Stimulated activated CD4-positive, alpha-beta T cell treated with anti-CD3 and anti-CD28 coated beads, Interleukin-1b, Interleukin-23, amount 100 ng/mL, for 48 hours (primary cell): ENCODE results near the gene URB2.
"Not testable (repeated sequence)": the region's sequence is repeated elsewhere in the genome, so short reads cannot be mapped to it uniquely, and the experiment has no call there.

Source experiments
- DNase-seq: peaks from one replicate; pipeline ENCODE4 v3.0.0-alpha.2; 2020

Gene URB2

DNA sequence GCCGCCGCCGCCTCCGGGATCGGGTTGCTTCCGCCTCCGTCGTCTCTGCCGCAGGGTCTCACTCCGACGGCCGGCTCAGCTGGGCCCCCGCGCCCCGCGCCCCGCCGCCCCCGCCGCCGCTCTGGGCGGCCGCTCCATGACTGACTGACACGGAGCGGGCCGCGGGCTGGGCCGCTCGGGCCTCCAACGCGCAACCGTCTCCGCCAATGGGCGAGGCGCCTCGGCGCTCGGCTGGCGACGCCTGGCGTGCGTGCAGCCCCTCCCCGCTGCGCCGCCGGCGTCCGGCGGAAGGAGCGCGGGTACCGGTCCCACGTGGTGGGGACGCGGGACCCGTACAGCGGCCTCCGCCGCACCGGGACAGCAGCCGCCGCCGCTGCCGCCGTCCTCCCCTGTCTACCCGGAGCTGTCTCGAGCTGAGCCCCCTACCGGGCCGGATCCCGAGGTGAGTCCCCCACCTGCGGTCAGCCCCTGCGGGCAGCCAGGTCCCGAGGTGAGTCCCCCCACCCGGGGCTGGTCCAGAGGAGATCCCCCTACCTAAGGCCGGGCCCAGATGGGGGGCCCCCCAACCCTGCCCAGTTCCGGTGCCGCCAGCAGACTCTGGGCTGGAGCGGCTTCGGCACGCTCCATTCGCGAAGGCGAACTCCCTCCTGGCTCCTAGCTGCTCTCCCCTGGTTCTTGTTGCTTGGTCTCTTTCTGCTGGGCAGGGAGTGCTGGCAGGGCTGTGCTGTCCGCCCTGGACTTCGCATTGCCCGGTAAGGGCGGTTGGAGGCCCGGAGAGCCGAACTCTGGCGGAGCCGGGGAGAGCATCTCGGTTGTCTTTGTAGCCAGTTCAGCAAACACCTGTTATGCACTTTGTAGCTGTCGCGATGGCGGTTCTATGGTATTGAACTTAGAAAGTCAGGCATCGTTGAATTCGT lies at the start of gene URB2, which contains the start of gene TAF5L:
Gene URB2, plus strand, starts transcription at position 333 of the 917 bp plus-strand sequence. CDS start 1,387 bp downstream, outside the sequence.
Gene TAF5L, minus strand, starts transcription at position 208 of the 917 bp plus-strand sequence. CDS start 11,640 bp downstream, outside the sequence.
- DNase-seq, result peak; percentile 88

DNA sequence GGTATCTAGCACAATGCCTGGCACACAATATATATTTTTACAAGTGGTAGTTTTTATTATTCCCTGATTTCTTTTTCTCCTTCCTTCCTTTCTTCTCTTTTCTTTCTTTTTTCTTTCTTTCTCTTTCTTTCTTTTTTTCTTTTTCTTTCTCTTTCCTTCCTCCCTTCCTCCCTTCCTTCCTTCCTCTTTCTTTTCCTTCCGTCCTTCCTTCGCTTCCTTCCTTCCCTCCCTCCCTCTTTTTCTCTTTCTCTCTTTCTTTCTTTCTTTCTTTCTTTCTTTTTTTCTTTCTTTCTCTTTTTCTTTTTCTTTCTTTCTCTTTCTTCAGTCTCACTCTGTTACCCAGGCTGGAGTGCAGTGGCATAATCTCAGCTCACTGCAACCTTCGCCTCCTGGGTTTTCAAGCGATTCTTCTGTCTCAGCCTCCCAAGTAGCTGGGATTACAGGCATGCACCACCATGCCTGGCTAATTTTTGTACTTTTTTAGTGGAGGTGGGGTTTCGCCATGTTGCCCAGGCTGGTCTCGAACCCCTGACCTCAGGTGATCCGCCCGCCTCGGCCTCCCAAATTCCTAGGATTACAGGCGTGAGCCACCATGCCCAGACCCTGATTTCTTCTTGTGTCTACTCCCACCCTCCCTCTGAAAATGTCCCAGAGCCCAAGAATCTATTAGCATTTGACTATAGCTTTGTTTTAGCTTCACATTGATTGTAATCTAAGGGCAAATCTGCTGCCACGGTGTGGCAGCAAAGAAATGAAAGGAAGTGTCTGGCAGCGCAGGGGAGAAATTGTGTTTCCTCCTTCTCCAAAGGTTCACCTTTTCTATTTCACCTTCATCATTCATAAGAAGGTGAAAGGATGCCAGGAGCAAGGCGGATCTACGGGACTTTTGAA lies 47.6 kb upstream of the URB2 start:
- no peak for DNase-seq

DNA sequence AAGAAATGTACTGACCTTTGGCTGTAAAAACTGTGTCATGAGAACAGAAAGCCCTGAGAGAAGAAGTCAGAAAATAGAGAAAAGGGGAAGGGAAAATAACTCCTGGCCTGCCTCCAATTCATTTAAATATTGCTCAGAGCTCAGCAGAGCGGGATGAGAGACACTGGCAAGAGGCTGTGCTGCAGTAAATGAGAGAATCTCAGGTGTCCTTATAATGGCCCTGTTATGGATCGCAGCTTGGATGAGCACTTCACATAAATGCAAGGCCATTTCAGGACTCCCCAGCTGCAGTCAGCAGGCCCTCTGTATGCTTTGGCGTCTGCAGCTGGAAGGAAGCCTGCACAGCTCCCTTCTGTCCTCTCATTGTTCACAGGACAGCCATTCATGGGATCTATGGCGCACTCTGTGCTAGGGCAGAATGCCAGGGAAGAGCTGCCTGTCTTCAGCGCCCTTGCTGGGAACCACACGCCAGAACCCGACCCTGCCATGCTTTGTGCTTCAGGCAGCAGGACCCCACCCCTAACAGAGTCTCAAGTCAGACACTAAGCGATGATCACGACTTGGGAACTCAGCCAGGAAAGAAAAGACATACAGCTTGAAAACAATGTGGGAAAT lies 46.9 kb upstream of the URB2 start:
- no peak for DNase-seq

DNA sequence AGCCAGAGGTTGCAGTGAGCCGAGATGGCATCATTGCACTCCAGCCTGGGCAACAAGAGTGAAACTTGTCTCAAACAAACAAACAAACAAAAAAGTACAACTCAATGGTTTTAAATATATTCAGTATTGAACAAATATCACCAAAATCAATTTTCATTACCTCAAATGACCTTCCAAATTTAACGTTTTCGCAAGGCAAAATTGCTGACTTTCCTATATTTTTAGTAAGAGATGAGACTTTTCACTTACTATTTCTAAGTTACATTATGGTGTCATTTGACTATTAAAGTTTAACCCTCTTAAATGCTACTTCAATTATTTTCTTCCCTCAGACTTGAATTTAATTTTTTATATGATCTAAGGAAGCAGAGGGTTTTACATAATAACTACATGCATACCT lies 44.6 kb upstream of the URB2 start:
- no peak for DNase-seq

DNA sequence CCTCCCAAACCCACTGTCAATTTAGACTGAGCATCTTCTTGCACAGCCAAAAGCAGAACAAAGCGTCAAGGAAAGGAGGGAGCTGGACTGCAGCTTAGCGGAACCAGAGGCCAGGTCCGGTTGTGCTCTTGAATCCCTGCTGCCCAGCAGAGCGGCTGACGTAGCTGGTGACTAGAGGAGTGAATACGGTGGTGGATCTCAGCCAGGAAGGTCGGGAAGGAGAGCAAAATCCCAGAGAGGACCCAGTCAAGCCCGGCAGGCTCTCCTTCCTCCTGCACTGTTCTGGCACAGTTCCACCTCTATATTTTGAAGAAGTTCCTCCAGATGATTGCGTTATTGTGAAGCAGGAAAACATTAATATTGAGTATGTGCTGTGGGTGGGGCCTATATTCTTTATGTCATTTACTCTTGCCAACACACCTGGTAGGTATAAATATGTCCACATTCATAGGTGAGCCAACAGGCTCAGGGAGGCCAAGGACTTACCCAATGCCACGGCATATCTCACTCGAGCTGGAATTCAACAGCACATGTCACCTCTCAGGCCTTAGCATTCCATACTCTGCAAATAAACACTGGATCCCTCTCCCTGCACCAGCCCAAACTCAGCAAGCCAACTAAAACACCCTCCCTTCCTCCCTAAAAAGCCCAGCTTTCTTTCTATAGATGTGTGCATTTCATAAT lies 43.9 kb upstream of the URB2 start:
- no peak for DNase-seq

DNA sequence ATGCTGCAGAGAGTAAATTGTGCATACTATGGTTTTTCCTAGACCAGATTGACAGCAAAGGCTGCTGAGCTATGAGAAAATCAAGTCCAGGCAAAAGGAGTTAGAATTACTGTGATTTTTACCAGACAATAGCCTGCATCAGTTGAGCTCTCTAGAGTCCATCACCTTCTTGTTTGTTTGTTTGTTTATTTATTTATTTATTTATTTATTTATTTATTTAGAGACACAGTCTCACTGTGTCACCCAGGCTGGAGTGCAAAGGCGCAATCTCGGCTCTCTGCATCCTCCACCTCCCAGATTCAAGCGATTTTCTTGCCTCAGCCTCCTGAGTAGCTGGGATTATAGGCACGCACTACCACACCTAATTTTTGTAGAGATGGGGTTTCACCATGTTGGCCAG lies 43.3 kb upstream of the URB2 start:
- DNase-seq, result no peak

DNA sequence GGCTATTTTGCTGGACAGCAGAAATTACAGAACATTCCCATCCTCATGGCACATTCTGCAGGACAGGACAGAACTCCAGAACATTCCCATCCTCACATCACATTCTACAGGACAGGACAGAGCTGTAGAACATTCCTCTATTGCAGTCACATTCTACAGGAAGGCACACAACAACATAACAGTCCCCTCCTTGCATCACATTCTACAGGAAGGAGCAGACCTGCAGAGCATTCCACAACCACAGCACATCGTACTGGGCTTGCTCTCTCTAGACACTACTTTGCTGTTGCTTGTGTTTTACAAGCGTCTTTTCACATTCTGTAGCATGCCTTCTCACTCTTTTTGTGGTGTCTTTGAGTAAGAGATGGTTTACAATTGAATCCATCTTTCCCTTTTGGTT lies 40.7 kb upstream of the URB2 start:
- no peak for DNase-seq

DNA sequence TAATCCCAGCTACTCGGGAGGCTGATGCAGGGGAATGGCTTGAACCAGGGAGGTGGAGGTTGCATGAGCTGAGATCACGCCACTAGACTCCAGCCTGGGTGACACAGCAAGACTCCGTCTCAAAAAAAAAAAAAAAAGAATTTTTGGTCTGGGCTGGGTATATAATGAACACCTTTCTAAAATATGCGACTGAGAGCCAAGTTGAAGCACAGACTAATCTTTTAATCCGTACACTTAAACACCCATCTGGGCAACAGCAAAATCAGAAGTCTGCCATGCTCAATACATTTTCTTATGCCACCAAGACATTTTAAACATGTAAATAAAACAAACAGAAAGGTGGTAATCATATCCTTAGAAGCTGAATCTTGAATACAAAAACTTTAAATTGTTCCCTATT lies 35.9 kb upstream of the URB2 start:
- DNase-seq, result no peak

DNA sequence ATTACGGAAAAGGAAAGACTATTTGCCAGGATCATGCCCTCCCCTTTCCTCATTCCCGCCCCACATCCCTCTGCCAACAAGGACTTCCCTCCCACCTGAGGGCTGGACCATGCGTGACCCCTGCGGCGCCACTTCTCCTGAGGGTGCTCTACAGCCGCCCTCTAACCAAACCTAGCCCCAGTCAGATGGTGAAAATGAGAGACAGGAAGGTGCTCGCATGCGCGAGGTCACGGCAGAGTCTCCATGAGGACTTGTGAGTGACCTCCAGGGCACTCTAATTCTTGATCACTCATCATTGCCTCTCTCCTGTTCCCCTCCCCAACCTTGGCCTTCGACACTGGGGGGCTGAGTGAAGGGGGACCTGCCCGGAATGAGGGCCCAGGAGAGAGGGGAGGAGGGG lies 32.2 kb upstream of the URB2 start:
- no peak for DNase-seq

DNA sequence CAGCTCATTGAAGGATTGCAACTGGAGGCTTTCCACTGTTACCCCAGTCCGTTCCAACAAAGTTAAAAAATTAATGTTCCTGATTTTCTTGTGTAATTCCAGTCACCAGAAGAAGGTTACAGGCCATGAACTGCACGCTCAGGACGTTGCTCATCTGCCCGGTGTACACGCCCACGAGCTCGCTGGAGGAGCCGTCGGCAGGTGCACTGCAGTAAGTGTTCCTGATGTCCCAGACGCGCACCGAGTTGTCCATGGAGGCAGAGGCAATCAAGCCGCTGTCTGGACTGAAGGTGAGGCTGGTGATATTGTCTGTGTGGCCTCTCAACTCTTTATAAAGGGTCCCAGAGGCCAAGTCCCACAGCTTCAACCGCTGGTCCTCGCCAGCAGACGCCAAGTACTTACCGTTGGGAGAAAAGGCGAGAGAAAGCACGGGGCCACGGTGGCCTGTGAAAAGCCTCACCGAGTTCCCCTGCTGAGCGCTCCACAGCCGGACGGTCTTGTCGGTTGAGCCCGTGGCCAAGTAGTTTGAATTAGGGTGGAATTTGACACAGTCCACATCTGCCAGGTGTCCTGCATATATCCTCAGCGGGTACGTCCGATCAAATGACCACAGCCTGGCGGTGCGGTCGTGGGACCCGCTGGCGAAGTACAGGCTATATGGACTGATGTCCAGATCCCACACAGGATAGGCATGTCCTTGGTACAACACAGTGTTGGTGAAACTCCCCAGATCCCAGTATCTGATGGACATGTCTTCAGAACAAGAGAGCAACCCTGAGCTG lies 31.6 kb upstream of the URB2 start:
- no peak for DNase-seq

DNA sequence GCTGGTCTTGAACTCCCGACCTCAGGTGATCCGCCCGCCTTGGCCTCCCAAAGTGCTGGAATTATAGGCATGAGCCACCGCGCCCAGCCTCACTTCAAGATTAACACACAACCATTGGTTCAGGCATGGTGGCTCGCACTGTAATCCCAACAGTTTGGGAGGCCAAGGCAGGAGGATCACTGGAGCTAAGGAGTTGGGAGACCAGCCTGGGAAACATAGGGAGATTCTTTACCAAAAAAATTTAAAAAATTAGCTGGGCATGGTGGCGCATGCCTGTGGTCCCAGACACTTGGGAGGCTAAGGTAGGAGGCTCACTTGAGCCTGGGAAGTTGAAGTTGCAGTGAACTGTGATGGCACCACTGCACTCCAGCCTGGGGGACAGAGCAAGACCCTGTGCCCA lies 30.2 kb upstream of the URB2 start:
- DNase-seq, result not testable (repeated sequence)

DNA sequence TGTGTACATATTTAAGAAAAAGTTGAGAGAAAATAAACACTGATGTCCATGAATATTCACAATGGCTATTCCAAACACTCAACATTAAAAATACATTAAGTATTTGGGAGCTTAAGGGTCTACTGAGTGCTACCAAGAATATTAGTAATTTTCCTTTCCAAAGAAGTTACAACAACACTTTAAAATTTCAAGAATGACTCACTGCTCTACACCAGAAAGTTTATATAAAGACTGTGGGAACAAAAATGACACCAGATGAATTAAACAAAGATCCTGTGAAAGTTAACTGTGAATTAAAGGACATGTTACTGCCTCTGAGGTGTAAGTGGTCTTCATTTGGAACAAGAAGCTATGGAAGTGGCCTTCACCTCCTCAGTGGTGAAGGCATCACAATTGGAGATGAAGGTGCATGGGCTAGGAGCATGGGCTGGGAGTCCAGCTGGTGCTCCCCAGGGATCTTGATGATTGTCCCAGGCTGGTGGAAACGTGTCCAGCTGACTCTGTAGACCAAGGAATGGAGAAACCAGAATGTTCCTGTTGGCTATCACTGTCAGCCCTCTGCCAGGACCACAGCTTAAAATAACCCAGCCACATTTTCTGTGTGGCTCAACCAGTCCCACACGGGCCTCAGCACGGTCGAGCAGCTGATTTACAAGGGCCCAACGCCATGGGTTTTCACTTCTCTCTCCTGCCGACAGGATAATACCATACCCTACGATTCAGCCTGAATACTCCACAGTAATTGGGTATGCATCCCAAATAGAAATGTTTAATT lies 28.9 kb upstream of the URB2 start:
- DNase-seq, result no peak

DNA sequence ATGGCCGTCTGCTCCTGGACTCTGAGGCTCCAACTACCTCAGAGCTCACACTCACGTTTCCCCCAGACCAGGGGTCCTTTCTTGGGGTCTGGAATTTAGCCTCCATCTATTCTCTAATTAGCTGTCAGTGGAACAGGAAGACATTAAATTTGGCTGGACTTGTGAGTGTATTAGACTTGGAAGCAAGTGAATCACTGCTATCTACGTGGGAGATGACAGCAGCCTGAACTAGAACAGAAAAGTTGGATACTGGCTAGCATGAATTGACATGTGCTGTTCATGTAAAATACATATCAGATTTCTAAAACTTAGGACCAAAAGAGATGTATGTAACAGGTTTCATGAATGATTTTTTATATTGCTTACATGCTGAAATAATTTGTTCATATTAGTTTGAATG lies 28.2 kb upstream of the URB2 start:
- no peak for DNase-seq

DNA sequence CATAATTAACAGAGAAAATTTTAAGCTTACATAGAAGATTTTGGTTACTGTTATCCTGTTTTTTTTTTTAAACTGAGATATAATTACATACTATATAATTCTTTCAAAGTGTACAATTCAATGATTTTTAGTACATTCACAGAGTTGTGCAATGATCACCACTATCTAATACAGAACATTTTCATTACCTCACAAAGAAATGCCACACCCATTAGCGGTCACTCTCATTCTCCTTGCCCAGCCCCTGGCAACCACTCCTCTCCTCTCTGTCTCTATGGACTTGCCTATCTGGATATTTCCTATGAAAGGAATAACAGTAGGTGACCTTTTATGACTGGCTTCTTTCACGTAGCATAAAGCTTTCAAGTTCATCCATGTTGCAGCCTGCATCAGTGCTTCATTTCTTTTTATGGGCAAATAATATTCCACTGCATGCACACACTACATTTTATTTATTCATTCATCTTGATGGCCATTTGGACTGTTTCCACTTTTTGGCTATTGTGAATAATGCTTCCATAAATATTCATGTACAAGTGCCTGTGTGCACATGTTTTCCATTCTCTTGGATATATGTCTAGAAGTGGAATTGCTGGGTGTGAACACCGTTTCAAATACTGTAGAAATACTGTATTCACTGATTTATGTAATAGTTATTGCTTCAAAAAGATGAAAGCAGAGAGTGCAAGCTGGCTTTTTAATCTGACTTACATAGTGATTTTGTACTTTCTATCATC lies 26.7 kb upstream of the URB2 start:
- no peak for DNase-seq

DNA sequence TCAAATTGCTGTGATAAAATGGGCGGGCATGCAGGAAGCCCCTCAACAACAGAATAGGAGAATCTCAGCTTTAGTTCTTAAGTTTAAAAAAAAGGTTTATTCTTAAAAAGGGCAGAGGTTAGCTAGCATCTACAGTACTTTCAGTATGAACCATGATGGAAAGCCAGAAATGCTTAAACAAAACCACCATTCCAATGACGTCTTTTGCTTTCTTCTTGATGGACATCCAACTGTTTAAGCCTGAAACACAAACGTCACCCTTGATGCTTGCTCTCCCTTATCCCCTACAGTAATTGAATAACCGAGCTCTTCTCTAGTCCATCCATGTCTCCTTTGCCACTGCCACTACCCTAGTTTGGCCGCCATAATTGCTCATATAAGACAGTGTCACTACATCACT lies 25.8 kb upstream of the URB2 start:
- DNase-seq, result no peak

DNA sequence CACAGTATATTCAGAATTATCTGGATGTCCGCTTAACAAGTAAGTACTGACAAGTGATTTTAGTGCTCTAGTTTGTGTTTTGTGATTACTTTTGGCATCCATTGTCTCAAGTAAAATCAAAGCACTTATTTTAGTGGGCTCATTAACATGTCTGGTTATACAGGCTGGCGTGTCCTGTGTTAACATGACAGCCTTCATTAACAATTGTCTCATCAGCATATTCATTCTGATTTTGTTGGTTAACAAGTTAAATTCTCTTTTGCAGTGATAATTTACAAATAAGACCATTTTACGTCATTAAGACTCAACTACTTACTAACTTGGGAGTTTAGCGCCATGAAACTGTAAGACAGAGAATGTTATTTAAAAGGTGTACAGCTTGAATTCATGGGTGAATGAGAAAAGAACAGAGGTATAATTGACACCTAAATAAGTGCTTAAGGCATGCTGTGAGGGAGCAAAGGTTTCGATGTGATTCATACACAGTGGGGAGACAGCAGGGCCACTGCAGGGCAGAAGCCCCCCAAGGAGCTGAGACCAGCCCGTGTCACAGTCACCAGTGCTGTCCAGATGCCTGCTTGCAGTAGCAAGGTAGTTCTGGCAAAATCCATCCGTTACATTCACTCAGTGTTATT lies 22.6 kb upstream of the URB2 start:
- DNase-seq, result no peak

DNA sequence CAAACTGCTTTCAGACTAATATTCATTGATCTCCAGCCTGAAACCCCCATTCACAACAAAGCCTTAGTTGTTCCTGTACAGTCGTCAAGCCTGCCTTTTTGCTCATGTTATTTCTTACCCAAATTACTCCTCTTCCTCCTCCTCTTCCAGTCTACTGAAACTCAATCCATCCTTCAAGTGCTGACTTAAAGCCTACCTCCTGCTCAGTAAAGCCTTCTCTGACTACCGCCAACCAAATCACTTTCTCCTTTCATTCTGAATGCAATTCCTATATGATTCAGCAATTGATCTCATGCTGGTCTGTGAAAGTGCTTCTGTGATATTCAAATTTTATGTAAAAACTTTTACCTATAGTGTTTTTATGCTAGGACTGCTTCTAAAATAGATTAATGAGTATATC lies 18.7 kb upstream of the URB2 start:
- no peak for DNase-seq

DNA sequence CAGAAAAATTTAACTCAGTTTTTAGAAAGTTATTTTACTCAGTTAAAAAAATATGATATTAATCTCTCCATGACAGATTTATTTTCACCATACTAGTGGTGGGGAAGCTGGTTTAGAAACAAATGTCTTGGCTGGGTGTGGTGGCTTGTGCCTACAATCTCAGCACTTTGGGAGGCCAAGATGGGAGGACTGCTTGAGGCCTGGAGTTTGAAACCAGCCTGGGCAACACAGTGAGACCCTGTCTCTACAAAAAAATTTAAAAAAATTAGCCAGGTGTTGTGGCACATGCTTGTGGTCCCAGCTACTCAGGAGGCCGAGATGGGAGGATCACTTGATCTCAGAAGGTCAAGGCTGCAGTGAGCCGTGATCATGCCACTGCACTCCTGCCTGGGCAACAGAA lies 17.5 kb upstream of the URB2 start:
- no peak for DNase-seq

DNA sequence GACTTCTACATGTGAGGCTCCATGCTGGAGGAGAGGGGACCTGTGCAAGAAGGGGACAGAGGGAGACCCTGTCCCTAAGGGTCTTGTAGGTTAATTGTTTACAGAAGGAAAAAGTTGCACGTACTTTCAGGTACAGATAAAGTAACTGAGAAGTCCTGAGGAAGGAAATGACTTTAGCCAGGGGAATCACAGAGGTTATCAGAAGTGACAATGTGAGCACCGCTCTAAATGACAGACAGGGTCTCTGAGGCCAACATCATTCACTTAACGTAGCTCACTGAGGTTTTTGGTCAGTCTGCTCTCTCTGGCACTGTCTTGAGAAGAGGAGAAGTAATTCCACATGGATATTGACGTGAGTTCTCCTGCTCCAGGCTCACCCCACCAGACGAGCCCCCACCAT lies 12.1 kb upstream of the URB2 start:
- DNase-seq, result no peak

DNA sequence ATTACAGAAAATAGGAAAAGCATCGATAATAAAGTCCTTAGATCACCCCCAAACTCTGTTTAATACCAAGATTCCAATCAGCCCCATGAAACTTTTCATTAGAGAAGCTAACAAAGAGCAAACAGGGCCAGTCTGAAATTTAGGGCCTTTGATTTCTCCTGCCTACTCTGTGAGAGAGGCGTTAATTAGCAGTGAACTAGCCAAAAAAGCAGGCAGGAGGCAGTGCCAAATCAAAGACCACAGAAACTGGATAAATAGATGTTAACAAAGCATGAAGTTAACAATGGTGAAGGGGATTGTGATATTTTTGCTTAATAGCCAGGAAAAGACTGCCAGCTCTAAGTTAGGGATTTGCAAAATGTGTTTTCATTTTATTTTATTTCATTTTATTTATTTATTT lies 11.3 kb upstream of the URB2 start:
- no peak for DNase-seq
